ENCODE measurements around the gene RNF144A.

The RNF144A gene

GRCh38 chr2:7011356-7012083 is 94.3 kb downstream of the RNF144A start:
- TF ChIP-seq MYC (IDR thresholded peaks at IDR 0.05; ENCODE audit: low read depth, low read length) (no peak), CTCF (IDR thresholded peaks at IDR 0.05; ENCODE audit: low read depth, low read length) (no peak), POLR2A (IDR thresholded peaks at IDR 0.05; ENCODE audit: extremely low read depth, insufficient read length) (no peak), MAX (IDR thresholded peaks at IDR 0.05; ENCODE audit: low read depth, low read length) (no peak)
- H3K4me3 ChIP-seq (ENCODE audit: low read depth, low read length) = no peak overlapping the region
- no peak for DNase-seq (ENCODE audit: low read depth)

GRCh38 chr2:7012141-7012764 is 95.0 kb downstream of the RNF144A start:
- TF ChIP-seq MAX (IDR thresholded peaks at IDR 0.05; ENCODE audit: low read depth, low read length) (no peak), MYC (IDR thresholded peaks at IDR 0.05; ENCODE audit: low read depth, low read length) (no peak), CTCF (IDR thresholded peaks at IDR 0.05; ENCODE audit: low read depth, low read length) (no peak), POLR2A (IDR thresholded peaks at IDR 0.05; ENCODE audit: extremely low read depth, insufficient read length) (no peak)
- no peak overlapping the region for H3K4me3 ChIP-seq (ENCODE audit: low read depth, low read length)
- peak; percentile 46 for DNase-seq (ENCODE audit: low read depth)

GRCh38 chr2:7013471-7014160 is 96.4 kb downstream of the RNF144A start:
- TF ChIP-seq MAX (IDR thresholded peaks at IDR 0.05; ENCODE audit: low read depth, low read length) (no peak), CTCF (IDR thresholded peaks at IDR 0.05; ENCODE audit: low read depth, low read length) (no peak), POLR2A (IDR thresholded peaks at IDR 0.05; ENCODE audit: extremely low read depth, insufficient read length) (no peak), MYC (IDR thresholded peaks at IDR 0.05; ENCODE audit: low read depth, low read length) (no peak)
- H3K4me3 ChIP-seq (ENCODE audit: low read depth, low read length) = no peak overlapping the region
- DNase-seq (ENCODE audit: low read depth) = no peak

- TF ChIP-seq POLR2A (IDR thresholded peaks at IDR 0.05; ENCODE audit: extremely low read depth, insufficient read length) (no peak), CTCF (IDR thresholded peaks at IDR 0.05; ENCODE audit: low read depth, low read length) (peak; percentile 64), MAX (IDR thresholded peaks at IDR 0.05; ENCODE audit: low read depth, low read length) (peak; percentile 69), MYC (IDR thresholded peaks at IDR 0.05; ENCODE audit: low read depth, low read length) (peak; percentile 37; the same call in 1 of the 2 replicates)
- peak; percentile 70 for DNase-seq (ENCODE audit: low read depth)
- H3K4me3 ChIP-seq (ENCODE audit: low read depth, low read length) = no peak overlapping the region
Observed at GRCh38 chr2:7014174-7014640, 97.0 kb downstream of the RNF144A start.

GRCh38 chr2:7015007-7015950 is 98.1 kb downstream of the RNF144A start:
- H3K4me3 ChIP-seq (ENCODE audit: low read depth, low read length) = no peak overlapping the region
- no peak for TF ChIP-seq POLR2A (IDR thresholded peaks at IDR 0.05; ENCODE audit: extremely low read depth, insufficient read length)
- no peak for TF ChIP-seq CTCF (IDR thresholded peaks at IDR 0.05; ENCODE audit: low read depth, low read length)
- TF ChIP-seq MAX (IDR thresholded peaks at IDR 0.05; ENCODE audit: low read depth, low read length) = no peak
- no peak for TF ChIP-seq MYC (IDR thresholded peaks at IDR 0.05; ENCODE audit: low read depth, low read length)
- peak; percentile 40 for DNase-seq (ENCODE audit: low read depth)

Data from NB4 (cell line).